Spleen (tissue), 11 donors: ENCODE measurements around the gene UBE2QL1. TPM values are rescaled to one million over a fixed set of nuclear protein-coding genes. Genes with fewer than 3 reads are reported as not detected.

Source experiments
- DNase-seq: peaks from one replicate; pipeline ENCODE4 v3.0.0-alpha.2; 2020
- H3K27ac ChIP-seq, 8 donors: fragments of 200-600 bp; sonication (generic) in 7 of 8; 1 replicate in 4 of 8; 2 replicates in 4 of 8; pipeline versions ENCODE4 v1.5.0 to v1.8.0; 2016 to 2021; ENCODE audit warnings: inconsistent platforms in 4 of 8, mild to moderate bottlenecking in 4 of 8, moderate library complexity in 1 of 8
- H3K27me3 ChIP-seq, 7 donors: fragments of 200-600 bp; sonication (generic) in 6 of 7; replicated peaks in 1 of 7; 1 replicate in 4 of 7; 2 replicates in 3 of 7; pipeline versions ENCODE4 v1.5.0 to v1.8.0; 2016 to 2021; ENCODE audit warnings: inconsistent platforms in 3 of 7, mild to moderate bottlenecking in 1 of 7
- H3K36me3 ChIP-seq, 6 donors: fragments of 200-600 bp; sonication (generic) in 5 of 6; 1 replicate in 4 of 6; 2 replicates in 2 of 6; pipeline versions ENCODE4 v1.5.0 to v1.8.0; 2016 to 2021; ENCODE audit warnings: inconsistent platforms in 2 of 6
- H3K4me1 ChIP-seq, 6 donors: fragments of 200-600 bp; sonication (generic) in 5 of 6; 1 replicate in 3 of 6; 2 replicates in 3 of 6; pipeline versions ENCODE4 v1.5.0 to v1.8.0; 2016 to 2021; ENCODE audit warnings: inconsistent platforms in 3 of 6
- H3K4me3 ChIP-seq, 8 donors: fragments of 200-600 bp; sonication (generic) in 7 of 8; 1 replicate in 4 of 8; 2 replicates in 4 of 8; pipeline versions ENCODE4 v1.5.0 to v1.8.0; 2016 to 2021; ENCODE audit warnings: inconsistent platforms in 4 of 8, mild to moderate bottlenecking in 4 of 8, moderate library complexity in 2 of 8
- H3K9me3 ChIP-seq, 8 donors: fragments of 200-600 bp; sonication (generic) in 7 of 8; 1 replicate in 4 of 8; 2 replicates in 4 of 8; pipeline versions ENCODE4 v1.5.0 to v1.8.0; 2016 to 2021; ENCODE audit warnings: inconsistent platforms in 4 of 8
- POLR2A ChIP-seq, 3 donors: fragments of 450-650 bp; IDR thresholded peaks; one replicate each; pipeline ENCODE4 v1.5.1; 2017; ENCODE audit warnings: antibody characterized with exemption in 3 of 3, mild to moderate bottlenecking in 1 of 3
- POLR2AphosphoS5 ChIP-seq, 3 donors: sonication (generic); formaldehyde crosslinking; IDR thresholded peaks; one replicate each; pipeline ENCODE4 v1.5.1; 2017; ENCODE audit warnings: antibody characterized with exemption in 3 of 3
- WGBS, 5 donors: extraction: QIAGEN DNeasy Blood & Tissue Kit in 3 of 5; methylation state at CpG; one replicate each; pipeline versions ENCODE4 v1.1.5 to v1.1.7; 2013 to 2018; 5-methylcytosine and 5-hydroxymethylcytosine counted together
- intact Hi-C: fragments of 100-400 bp; cut with DNase I; formaldehyde crosslinking; loops from one replicate; pipeline ENCODE4 v1.15.0; 2023; ENCODE audit warnings: low total_unique reads
- polyA plus RNA-seq, 3 donors: library from polyadenylated mRNA; stranded (reverse); fragments of 200-250 nt; gene quantifications; one replicate each; pipeline ENCODE4 v1.2.1, GENCODE V29; 2013
- total RNA-seq, 7 donors: library from RNA; depleted of rRNA in 3 of 7; stranded (reverse); fragments of >200 nt in 3 of 7; fragmentation: NEBNext Ultra II Directional in 4 of 7; extraction: Animal tissue kit (Norgen Biotek cat#: 25700) in 4 of 7; gene quantifications; one replicate each; pipeline versions ENCODE4 v1.1.0 to v1.2.1, GENCODE V29; 2016 to 2021
- TF ChIP-seq, protein P1 (sequence below), 11 experiments: fragments of 200-600 bp in 7 of 11; fragments of 450-650 bp in 4 of 11; sonication (generic) in 4 of 11; IDR thresholded peaks in 8 of 11; conservative IDR thresholded peaks in 3 of 11; 1 replicate in 7 of 11; 2 replicates in 4 of 11; pipeline versions ENCODE4 v1.4.0 to v1.8.0; 2016 to 2021; ENCODE audit warnings: antibody characterized with exemption in 11 of 11, inconsistent platforms in 4 of 11, mild to moderate bottlenecking in 1 of 11
- donor health status: healthy with polysubstance abuse.
- donor health status: DM: no; HTN: no; CAD: no; lungs with moderate emphysema.
- donor health status: DM: no; HTN: no; CAD: no.
- donor health status: Bipolar disorder and iron deficiency.
- donor health status: healthy.
- donor health status: DM: no; HTN: no; CAD: no.
- donor health status: DM: yes; HTN: yes; CAD: no.

UBE2QL1 gene
- total and polyA plus RNA-seq, 10 donors, result 0.03 to 0.77 (median 0.20) TPM; not detected in 1

DNA sequence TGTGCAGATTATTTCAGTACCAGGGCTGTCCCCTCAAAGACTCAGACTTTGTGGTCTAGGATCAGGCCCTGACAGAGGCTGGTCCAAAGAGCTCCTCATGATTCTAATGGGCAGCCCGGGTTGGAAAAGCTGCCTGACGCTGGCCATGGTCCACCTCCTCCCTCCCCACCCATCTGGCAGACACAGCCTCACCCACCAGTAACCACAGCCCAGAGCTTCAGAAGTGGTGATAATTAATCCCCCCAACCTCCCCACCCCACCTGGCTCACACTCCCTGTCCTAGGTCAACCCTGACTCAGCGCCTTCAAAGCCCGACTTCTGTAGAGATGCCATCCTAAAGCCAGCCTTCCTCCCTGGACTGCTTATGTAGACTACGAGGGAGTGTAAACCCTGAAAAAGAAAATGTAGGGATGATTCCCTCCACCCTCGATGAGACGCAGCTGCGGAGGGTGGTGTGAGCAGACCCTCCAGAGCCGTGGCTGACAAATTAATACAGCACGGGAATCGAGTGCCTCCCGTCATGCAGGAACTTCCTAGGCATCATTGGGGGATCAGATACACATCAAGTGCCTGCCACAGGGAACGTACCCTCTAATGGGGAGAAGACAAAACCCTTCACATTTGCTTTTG is 7.0 kb downstream of the UBE2QL1 start:
- Histone ChIP-seq H3K27ac (no peak overlapping the region), H3K36me3 (no peaks in the 10 kb centered on the region), H3K4me1 (no peaks in the 10 kb centered on the region), H3K27me3 (peaks cover 5 to 73% (median 38%) of the 10 kb centered on the region in 7 donors), H3K4me3 (no peak overlapping the region), H3K9me3 (no peaks in the 10 kb centered on the region)
- no peak for DNase-seq
- no peak for TF ChIP-seq POLR2AphosphoS5 (IDR thresholded peaks at IDR 0.05)
- TF ChIP-seq, protein P1, sequence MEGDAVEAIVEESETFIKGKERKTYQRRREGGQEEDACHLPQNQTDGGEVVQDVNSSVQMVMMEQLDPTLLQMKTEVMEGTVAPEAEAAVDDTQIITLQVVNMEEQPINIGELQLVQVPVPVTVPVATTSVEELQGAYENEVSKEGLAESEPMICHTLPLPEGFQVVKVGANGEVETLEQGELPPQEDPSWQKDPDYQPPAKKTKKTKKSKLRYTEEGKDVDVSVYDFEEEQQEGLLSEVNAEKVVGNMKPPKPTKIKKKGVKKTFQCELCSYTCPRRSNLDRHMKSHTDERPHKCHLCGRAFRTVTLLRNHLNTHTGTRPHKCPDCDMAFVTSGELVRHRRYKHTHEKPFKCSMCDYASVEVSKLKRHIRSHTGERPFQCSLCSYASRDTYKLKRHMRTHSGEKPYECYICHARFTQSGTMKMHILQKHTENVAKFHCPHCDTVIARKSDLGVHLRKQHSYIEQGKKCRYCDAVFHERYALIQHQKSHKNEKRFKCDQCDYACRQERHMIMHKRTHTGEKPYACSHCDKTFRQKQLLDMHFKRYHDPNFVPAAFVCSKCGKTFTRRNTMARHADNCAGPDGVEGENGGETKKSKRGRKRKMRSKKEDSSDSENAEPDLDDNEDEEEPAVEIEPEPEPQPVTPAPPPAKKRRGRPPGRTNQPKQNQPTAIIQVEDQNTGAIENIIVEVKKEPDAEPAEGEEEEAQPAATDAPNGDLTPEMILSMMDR (IDR thresholded peaks at IDR 0.05 in 8 of 11, conservative IDR thresholded peaks at IDR 0.05 in 3 of 11), result no peak
- no peak for TF ChIP-seq POLR2A (IDR thresholded peaks at IDR 0.05)
- intact Hi-C loops, result no loop called here
- 83 to 90% (median 87%) methylated on average over 12 to 13 of the region's 13 CpGs for WGBS, 5 donors

DNA sequence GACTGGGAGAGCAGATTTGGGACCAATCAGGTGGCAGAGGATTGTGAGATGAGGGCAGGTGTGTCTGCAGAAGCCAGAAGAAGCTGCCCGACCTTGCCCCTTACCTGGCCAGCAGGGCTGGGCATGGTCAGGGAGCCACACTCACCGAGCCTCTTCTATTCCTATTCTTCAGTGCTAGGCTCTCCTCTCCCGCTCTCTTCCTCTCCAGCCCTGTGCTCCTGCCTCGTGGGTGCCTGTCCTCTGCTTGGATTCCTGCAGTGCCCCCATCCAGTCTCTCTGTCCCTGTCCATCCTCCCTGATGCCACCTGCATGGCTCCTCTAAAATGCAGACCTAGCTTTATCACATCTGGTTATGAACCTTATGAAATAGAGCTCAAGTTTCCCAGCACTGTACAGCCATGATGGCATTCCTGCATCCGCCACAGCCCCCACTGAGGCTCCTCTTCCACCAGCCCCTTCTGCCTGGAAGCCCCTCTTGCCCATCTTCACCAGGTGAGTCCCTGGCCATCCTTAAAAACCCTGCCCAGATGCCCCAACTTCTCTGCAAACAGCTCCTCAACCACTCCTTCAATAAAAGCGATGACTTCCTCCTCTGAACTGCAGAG is 8.2 kb downstream of the UBE2QL1 start:
- WGBS, 5 donors, result 62 to 74% (median 71%) methylated on average over 6 of the region's 6 CpGs
- TF ChIP-seq POLR2A (IDR thresholded peaks at IDR 0.05), result no peak
- TF ChIP-seq, protein P1 (IDR thresholded peaks at IDR 0.05 in 8 of 11, conservative IDR thresholded peaks at IDR 0.05 in 3 of 11), result no peak
- TF ChIP-seq POLR2AphosphoS5 (IDR thresholded peaks at IDR 0.05), result no peak
- H3K4me1 ChIP-seq, result no peaks in the 10 kb centered on the region
- intact Hi-C loops, result no loop called here
- no peak overlapping the region for H3K4me3 ChIP-seq
- DNase-seq, result no peak
- H3K9me3 ChIP-seq, result no peaks in the 10 kb centered on the region
- no peak overlapping the region for H3K27ac ChIP-seq
- no peaks in the 10 kb centered on the region for H3K36me3 ChIP-seq
- peaks cover 3 to 62% (median 28%) of the 10 kb centered on the region in 7 donors for H3K27me3 ChIP-seq

- intact Hi-C loops, result no loop called here
- DNase-seq, result no peak
- 68 to 87% (median 82%) methylated on average over 5 of the region's 5 CpGs for WGBS, 5 donors
Observed at GRCh38 chr5:6457592-6457991, 8.9 kb downstream of the UBE2QL1 start.

GRCh38 chr5:6458833-6459232 is 10.2 kb downstream of the UBE2QL1 start:
- Histone ChIP-seq H3K4me3 (no peak overlapping the region), H3K36me3 (no peaks in the 10 kb centered on the region), H3K9me3 (no peaks in the 10 kb centered on the region), H3K4me1 (no peaks in the 10 kb centered on the region), H3K27ac (no peak overlapping the region), H3K27me3 (peaks cover 0 to 42% (median 17%) of the 10 kb centered on the region in 7 donors)
- WGBS, 5 donors, result 80 to 95% (median 90%) methylated on average over 4 of the region's 4 CpGs
- DNase-seq, result no peak
- intact Hi-C loops, result no loop called here
- TF ChIP-seq, protein P1 (IDR thresholded peaks at IDR 0.05 in 8 of 11, conservative IDR thresholded peaks at IDR 0.05 in 3 of 11), result no peak
- TF ChIP-seq POLR2A (IDR thresholded peaks at IDR 0.05), result no peak
- TF ChIP-seq POLR2AphosphoS5 (IDR thresholded peaks at IDR 0.05), result no peak

More at GRCh38 chr5:6457592-6457991, 8.9 kb downstream of the UBE2QL1 start:
- peaks cover 2 to 54% (median 20%) of the 10 kb centered on the region in 7 donors for H3K27me3 ChIP-seq
- H3K4me3 ChIP-seq, result no peak overlapping the region
- no peaks in the 10 kb centered on the region for H3K36me3 ChIP-seq
- TF ChIP-seq POLR2A (IDR thresholded peaks at IDR 0.05) (no peak), POLR2AphosphoS5 (IDR thresholded peaks at IDR 0.05) (no peak)
- TF ChIP-seq, protein P1 (IDR thresholded peaks at IDR 0.05 in 8 of 11, conservative IDR thresholded peaks at IDR 0.05 in 3 of 11), result no peak
- no peaks in the 10 kb centered on the region for H3K4me1 ChIP-seq
- no peak overlapping the region for H3K27ac ChIP-seq
- H3K9me3 ChIP-seq, result no peaks in the 10 kb centered on the region
